ENCODE data around the gene FGG.

Gene FGG

GRCh38 chr4:154603033-154603943, 9.2 kb downstream of the FGG start:
- no peak for TF ChIP-seq ZNF843 (tag by site-specific recombination; IDR thresholded peaks at IDR 0.05)
- TF ChIP-seq ZEB2 (tag by site-specific recombination; IDR thresholded peaks at IDR 0.05) = no peak
- no peak for TF ChIP-seq ZNF311 (tag by site-specific recombination; IDR thresholded peaks at IDR 0.05; ENCODE audit: borderline replicate concordance)
- TF ChIP-seq ZNF776 (tag by site-specific recombination; IDR thresholded peaks at IDR 0.05; ENCODE audit: borderline replicate concordance) = no peak
- no peak for TF ChIP-seq HOXD13 (CRISPR knock-in tag; IDR thresholded peaks at IDR 0.05; ENCODE audit: borderline replicate concordance)
- TF ChIP-seq ZNF416 (tag by site-specific recombination; IDR thresholded peaks at IDR 0.05) = no peak
- TF ChIP-seq HIC1 (tag by site-specific recombination; IDR thresholded peaks at IDR 0.05) = no peak
- no peak for TF ChIP-seq ATF2 (tag by site-specific recombination; IDR thresholded peaks at IDR 0.05; ENCODE audit: low read depth)
- TF ChIP-seq ZNF785 (tag by site-specific recombination; IDR thresholded peaks at IDR 0.05) = no peak
- no peak for TF ChIP-seq ZNF112 (tag by site-specific recombination; IDR thresholded peaks at IDR 0.05)
- no peak for TF ChIP-seq ZBTB44 (tag by site-specific recombination; IDR thresholded peaks at IDR 0.05)
- Histone ChIP-seq H3K9me3 (ENCODE audit: control insufficient read depth, insufficient read depth, low read depth, low read length) (no peaks in the 10 kb centered on the region), H3K4me3 (ENCODE audit: low read depth, low read length) (no peak overlapping the region), H3K27ac (ENCODE audit: extremely low read depth, low read depth, low read length) (no peak overlapping the region), H3K4me1 (ENCODE audit: control insufficient read depth, insufficient read depth, low read length) (no peaks in the 10 kb centered on the region), H3K36me3 (ENCODE audit: control insufficient read depth in 2 of 2, insufficient read depth in 1 of 2, low read length in 2 of 2) (no peaks in the 10 kb centered on the region)
- CTCF ChIA-PET = interaction anchor here (0.6 to 1.3 kb wide), 2 partner anchors 16 to 34 kb away, joined by 3 to 8 read pairs; no protein-coding TSS in a partner anchor
- POLR2A ChIA-PET = no interaction called here

- Histone ChIP-seq H3K9me3 (ENCODE audit: control insufficient read depth, insufficient read depth, low read depth, low read length) (no peaks in the 10 kb centered on the region), H3K4me3 (ENCODE audit: low read depth, low read length) (no peak overlapping the region), H3K36me3 (ENCODE audit: control insufficient read depth in 2 of 2, insufficient read depth in 1 of 2, low read length in 2 of 2) (no peaks in the 10 kb centered on the region), H3K4me1 (ENCODE audit: control insufficient read depth, insufficient read depth, low read length) (no peaks in the 10 kb centered on the region), H3K27ac (ENCODE audit: extremely low read depth, low read depth, low read length) (no peak overlapping the region)
- no peak for TF ChIP-seq HOXD13 (CRISPR knock-in tag; IDR thresholded peaks at IDR 0.05; ENCODE audit: borderline replicate concordance)
- TF ChIP-seq WT1 (tag by site-specific recombination; IDR thresholded peaks at IDR 0.05) = peak; percentile 50; the same call in 1 of the 2 replicates
- CTCF ChIA-PET = interaction anchor here (1.3 kb wide), 1 partner anchor 16 kb away, joined by 8 read pairs; no protein-coding TSS in a partner anchor
- POLR2A ChIA-PET = no interaction called here
These were observed 9.9 kb downstream of the FGG start for GRCh38 chr4:154602404-154603020.

All from HEK293 (cell line).